ENCODE data around the gene MEIS3. TPM values are rescaled to one million over a fixed set of nuclear protein-coding genes. Genes with fewer than 3 reads are reported as not detected.

MEIS3 gene
- total RNA-seq, 4 donors from 2014 or later: 1.6 to 18.2 (median 10.2) TPM

DNA sequence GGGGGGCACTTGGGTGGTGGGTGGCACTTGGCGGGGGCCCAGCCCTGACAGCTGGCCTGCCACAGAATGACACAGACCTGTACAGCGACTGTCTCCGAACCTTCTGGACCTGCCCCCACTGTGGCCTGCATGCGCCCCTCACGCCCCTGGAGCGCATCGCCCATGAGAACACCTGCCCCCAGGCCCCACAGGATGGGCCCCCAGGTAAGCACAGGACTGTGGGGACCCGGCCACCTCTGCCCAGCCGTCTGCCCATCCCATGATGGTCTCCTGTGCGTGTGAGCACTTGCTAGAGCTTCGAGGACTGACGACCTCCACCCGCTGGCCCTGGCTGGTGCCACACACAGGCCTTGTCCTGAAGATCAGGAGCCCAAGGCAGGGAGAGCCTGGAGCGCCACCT lies 38.2 kb downstream of the MEIS3 start:
- Histone ChIP-seq H3K4me1 (peaks cover 0 to 7% (median 0%) of the 10 kb centered on the region in 4 donors), H3K4me3 (no peak overlapping the region), H3K36me3 (peaks cover 0 to 56% (median 0%) of the 10 kb centered on the region in 3 donors), H3K9me3 (no peaks in the 10 kb centered on the region), H3K27ac (no peak overlapping the region), H3K27me3 (no peaks in the 10 kb centered on the region)
- no peak for TF ChIP-seq POLR2A (IDR thresholded peaks at IDR 0.05)
- TF ChIP-seq, protein P1, sequence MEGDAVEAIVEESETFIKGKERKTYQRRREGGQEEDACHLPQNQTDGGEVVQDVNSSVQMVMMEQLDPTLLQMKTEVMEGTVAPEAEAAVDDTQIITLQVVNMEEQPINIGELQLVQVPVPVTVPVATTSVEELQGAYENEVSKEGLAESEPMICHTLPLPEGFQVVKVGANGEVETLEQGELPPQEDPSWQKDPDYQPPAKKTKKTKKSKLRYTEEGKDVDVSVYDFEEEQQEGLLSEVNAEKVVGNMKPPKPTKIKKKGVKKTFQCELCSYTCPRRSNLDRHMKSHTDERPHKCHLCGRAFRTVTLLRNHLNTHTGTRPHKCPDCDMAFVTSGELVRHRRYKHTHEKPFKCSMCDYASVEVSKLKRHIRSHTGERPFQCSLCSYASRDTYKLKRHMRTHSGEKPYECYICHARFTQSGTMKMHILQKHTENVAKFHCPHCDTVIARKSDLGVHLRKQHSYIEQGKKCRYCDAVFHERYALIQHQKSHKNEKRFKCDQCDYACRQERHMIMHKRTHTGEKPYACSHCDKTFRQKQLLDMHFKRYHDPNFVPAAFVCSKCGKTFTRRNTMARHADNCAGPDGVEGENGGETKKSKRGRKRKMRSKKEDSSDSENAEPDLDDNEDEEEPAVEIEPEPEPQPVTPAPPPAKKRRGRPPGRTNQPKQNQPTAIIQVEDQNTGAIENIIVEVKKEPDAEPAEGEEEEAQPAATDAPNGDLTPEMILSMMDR (IDR thresholded peaks at IDR 0.05): no peak
- DNase-seq: no peak

DNA sequence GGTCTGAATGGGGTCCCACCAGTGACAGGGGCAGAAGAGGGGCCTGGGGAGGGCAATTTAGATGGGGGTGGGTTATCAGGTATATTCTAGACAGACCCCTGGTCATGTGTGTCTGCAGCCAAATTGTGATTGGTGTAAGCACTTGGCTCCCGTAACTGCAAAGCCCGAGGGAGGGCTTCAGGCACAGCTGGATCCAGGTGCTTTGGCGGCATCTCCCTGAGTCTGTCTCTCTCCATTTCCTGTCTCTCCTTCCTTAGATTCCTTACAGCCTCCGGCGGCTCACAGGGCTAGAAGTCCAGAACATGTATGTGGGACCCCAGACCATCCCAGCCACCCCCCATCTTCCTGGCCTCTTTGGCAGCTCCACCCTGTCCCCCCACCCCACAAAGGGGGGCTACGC lies 38.8 kb downstream of the MEIS3 start:
- no peaks in the 10 kb centered on the region for H3K27me3 ChIP-seq
- H3K4me1 ChIP-seq: peaks cover 0 to 7% (median 0%) of the 10 kb centered on the region in 4 donors
- H3K9me3 ChIP-seq: no peaks in the 10 kb centered on the region
- no peak for DNase-seq
- TF ChIP-seq POLR2A (IDR thresholded peaks at IDR 0.05): no peak
- TF ChIP-seq, protein P1 (IDR thresholded peaks at IDR 0.05): no peak
- H3K27ac ChIP-seq: no peak overlapping the region
- H3K36me3 ChIP-seq: peaks cover 0 to 62% (median 0%) of the 10 kb centered on the region in 3 donors
- H3K4me3 ChIP-seq: no peak overlapping the region

DNA sequence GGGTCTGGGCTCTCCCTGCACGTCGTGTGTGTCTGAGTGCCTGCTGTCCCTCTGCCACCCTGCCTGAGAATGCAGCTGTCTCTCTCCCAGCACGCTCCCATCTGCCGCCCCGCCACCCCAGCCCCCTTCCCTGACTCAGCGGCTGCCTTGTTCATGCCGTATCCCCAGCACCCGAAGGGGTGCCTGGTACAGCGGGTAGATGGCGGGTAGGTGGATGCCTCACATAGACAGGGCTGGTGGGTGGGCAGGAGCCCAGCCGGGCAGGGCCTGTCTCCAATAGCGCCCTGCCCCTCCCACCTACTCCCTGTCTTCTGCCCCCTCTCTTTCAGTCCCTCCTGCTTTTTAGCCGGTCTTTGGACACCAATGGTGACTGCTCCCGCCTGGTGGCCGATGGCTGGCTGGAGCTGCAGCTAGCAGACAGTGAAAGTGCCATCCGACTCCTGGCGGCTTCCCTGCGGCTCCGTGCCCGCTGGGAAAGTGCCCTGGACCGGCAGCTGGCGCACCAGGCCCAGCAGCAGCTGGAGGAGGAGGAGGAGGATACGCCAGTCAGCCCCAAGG lies 39.9 kb downstream of the MEIS3 start:
- Histone ChIP-seq H3K27ac (no peak overlapping the region), H3K4me3 (no peak overlapping the region), H3K9me3 (no peaks in the 10 kb centered on the region), H3K27me3 (no peaks in the 10 kb centered on the region), H3K36me3 (peaks cover 0 to 73% (median 0%) of the 10 kb centered on the region in 3 donors), H3K4me1 (peaks cover 0 to 7% (median 0%) of the 10 kb centered on the region in 4 donors)
- TF ChIP-seq, protein P1 (IDR thresholded peaks at IDR 0.05): no peak
- no peak for DNase-seq

DNA sequence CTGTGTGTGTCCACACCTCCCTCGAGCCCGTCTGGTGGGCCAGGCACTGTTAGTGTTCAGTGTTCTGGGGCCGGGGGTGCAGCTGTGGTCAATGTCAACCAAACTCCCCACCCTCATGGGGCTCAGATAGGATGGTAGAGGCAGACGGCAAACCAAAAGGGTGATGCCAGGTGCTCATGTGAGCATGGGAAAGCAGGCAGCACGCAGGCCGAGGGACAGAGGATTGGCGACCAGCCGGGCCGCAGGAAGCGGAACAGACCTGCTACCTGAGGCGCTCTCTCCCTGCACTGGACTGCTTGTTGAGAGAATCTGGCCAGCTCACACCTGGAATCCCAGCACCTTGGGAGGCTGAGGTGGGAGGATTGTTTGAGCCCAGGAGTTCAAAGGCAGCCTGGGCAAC lies 41.1 kb downstream of the MEIS3 start:
- Histone ChIP-seq H3K4me1 (peaks cover 0 to 7% (median 0%) of the 10 kb centered on the region in 4 donors), H3K27me3 (no peaks in the 10 kb centered on the region), H3K27ac (no peak overlapping the region), H3K9me3 (no peaks in the 10 kb centered on the region), H3K4me3 (no peak overlapping the region), H3K36me3 (peaks cover 0 to 85% (median 0%) of the 10 kb centered on the region in 3 donors)
- TF ChIP-seq POLR2A (IDR thresholded peaks at IDR 0.05): no peak
- TF ChIP-seq, protein P1 (IDR thresholded peaks at IDR 0.05): no peak
- DNase-seq: no peak

DNA sequence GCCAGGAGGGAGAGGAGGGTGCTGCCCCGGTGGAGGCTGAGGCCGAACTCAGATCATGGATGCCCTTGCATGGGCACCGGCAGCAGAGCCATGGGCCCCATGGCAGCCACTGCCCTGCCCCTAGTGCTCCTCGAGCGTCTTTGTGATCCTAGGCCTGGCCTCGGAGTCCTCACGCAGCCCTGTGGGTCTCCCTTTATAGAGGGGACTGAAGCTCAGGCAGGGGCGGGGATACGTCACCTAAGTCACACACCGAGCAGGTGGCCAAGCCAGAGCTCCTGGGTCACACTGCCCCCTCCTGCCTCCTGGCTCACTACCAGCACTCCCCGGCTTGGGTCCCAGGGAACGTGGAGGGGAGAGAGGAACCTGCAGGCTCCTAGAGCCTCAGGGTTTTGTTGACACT lies 41.5 kb downstream of the MEIS3 start:
- H3K4me1 ChIP-seq: peaks cover 0 to 7% (median 0%) of the 10 kb centered on the region in 4 donors
- H3K27ac ChIP-seq: no peak overlapping the region
- no peak overlapping the region for H3K4me3 ChIP-seq
- no peaks in the 10 kb centered on the region for H3K27me3 ChIP-seq
- TF ChIP-seq POLR2A (IDR thresholded peaks at IDR 0.05): no peak
- TF ChIP-seq, protein P1 (IDR thresholded peaks at IDR 0.05): no peak
- no peak for DNase-seq
- no peaks in the 10 kb centered on the region for H3K9me3 ChIP-seq
- peaks cover 0 to 90% (median 0%) of the 10 kb centered on the region in 3 donors for H3K36me3 ChIP-seq
